Measurements from ENCODE around the gene C19orf73. TPM values are rescaled to one million over a fixed set of nuclear protein-coding genes. Genes with fewer than 3 reads are reported as not detected.

Gene C19orf73
- polyA plus RNA-seq, 10 donors: 0.26 to 1.4 (median 0.64) TPM; not detected in 2

DNA sequence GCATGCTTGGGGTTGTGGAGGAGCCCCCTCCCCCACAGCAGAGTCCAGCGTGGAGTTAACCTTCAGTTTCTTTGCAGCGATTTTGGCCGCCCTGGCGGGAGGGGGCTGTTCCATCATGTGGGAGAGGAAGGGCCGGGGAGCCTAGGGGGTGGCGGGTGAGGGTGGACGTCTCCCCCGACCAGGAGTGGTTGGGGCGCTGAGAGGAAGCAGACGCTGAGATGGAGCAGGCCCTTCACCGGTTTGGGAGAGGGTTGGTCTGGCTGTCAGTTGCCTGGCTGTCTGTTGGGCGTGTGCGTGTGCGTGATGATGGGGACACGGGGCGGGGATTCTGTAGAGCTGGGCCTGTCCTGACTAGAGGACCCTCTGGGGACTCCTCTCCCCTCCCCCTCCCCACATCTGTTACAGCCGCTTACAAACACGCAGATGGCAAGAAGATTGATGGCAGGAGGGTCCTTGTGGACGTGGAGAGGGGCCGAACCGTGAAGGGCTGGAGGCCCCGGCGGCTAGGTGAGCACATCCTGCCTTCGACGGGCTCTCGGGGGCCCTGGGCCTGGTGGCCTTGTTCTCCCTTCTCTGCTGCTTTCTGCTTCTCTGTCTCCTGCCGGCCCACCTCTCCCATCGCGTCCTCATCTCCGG is 14.6 kb downstream of the C19orf73 start:
- DNase-seq: peak in 1 of 3 donors; percentile 85

DNA sequence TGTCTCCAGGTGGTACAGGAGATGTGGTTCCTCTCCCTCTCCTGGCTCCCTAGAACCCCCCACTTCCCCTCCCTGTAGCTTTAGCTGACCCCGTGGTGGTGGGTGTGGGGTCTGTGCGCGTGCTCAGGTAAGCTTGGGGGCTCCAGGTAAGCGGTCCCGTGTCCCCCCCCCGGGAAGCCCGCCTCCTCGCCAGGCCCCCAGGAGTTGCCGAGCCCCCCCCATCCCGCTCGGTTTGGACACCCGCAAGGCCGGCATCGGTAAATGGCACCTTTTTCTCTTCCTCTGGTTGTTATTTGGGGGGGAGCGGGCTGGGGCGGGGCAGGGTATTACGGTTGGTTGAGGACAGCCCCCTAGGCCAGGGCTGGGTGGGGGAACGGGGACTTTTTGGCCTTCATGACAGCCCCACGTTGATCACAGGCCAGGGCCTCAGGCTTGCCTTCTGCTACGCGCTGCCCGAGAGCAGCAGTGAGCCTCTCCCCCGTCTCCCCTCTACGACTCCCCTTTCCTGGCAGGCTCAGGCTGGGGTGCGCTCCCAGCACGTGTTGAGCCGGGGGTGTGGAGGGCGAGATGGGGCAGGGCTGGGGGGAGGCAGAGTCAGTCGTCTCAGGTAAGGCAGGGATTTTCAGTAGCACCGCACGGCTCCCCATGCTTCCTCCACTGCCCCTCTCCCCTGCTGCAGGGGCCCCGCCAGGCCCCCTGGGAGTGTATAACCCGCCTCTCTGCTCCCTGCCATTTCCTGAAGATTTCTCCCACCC is 15.4 kb downstream of the C19orf73 start:
- peak in 1 of 3 donors; percentile 53 for DNase-seq

DNA sequence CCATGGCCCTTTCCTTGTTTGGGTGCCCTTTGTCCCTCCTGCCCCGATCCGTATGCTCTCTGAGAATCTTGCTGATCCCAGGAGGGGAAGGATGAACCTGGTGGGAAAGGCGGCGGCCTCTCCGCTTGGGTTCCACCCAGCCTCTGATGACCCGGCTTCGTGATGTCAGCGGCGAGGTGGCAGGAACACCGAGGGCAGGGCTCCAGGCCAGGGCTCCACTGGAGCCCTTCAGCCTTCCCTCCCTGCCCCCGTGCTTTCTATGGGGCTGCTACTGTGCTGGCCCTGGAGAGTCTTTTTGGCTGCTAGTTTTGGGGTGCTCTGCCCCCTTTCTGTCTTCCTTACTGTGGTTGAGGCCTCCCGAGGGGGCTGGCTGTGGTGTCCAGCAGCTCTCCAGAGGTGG is 16.6 kb downstream of the C19orf73 start:
- DNase-seq: no peak

DNA sequence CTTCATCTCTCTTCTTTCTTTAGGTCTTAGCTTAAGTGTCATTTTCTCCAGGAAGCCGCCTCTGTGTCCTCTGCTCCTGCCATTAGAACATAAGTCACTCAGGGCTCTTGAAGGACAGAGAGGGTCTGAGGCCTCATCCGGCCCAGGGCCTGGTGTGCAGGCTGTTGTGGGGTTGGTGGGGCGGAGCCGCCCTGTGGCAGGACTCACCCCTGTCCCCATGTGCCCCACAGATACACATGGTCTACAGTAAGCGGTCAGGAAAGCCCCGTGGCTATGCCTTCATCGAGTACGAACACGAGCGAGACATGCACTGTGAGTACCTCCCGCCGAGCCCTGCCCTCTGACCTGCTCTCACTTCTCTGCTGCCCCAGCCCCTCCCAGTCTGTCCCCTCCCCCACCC is 17.8 kb downstream of the C19orf73 start:
- no peak for DNase-seq

DNA sequence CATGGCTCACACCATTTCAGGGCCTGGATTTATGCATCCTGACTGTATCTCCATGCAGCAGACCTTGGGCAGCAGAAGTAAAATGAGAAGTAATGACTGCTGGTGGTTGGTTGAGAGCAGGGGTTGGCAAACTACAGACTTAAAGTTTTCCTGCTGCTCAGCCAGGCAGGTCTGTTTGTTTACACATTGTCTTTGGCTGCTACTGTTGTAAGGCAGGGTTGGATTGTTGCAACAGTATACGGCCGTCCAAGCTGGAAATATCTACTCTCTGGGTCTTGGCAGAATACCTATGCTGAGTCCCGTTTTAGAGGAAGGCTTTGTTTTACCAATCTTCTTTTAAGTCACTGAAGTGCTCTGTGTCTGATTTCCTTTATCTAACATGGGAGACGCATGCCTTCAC is 20.1 kb downstream of the C19orf73 start:
- no peak for DNase-seq

DNA sequence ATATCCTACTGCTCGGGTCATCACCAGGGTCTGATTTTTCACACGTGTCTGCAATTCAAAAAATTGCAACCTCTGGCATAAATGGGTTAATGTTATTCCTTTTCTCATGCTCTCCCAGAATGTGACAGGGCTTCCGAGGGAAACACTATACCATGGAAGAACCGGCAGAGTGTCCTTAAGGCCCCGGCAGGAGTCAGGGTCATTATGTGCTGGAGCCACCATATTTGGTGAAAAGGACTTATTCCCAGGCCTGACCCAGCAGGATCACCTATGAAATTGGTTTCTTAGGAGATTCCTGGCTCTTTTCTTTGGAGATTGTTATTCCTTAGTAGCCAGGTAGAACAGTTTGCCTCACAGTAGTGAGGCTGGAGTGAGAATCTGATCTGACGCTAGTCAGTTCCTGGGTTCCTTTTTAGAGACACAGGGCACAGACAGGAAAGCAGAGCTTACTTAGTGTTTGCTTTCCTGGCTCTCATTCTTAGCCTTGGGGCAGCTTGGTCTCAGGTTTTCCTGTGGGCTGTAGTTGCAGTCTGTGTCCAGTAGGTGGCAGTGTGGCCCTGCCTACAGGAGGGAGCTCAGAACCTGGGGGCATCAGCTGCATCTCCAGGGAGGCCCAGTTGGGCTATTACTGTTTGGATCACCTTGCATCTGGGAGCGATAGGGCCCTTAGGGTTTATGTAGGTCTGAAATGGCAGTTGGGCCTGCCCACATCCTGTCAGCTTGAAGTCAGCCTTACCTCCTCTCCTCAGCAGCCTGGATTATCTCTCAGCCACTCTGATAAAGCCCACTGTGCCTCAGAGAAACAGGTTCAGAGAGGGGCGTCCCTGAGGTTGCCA is 21.3 kb downstream of the C19orf73 start:
- peak; percentile 58 to 82 (median 69) for DNase-seq

DNA sequence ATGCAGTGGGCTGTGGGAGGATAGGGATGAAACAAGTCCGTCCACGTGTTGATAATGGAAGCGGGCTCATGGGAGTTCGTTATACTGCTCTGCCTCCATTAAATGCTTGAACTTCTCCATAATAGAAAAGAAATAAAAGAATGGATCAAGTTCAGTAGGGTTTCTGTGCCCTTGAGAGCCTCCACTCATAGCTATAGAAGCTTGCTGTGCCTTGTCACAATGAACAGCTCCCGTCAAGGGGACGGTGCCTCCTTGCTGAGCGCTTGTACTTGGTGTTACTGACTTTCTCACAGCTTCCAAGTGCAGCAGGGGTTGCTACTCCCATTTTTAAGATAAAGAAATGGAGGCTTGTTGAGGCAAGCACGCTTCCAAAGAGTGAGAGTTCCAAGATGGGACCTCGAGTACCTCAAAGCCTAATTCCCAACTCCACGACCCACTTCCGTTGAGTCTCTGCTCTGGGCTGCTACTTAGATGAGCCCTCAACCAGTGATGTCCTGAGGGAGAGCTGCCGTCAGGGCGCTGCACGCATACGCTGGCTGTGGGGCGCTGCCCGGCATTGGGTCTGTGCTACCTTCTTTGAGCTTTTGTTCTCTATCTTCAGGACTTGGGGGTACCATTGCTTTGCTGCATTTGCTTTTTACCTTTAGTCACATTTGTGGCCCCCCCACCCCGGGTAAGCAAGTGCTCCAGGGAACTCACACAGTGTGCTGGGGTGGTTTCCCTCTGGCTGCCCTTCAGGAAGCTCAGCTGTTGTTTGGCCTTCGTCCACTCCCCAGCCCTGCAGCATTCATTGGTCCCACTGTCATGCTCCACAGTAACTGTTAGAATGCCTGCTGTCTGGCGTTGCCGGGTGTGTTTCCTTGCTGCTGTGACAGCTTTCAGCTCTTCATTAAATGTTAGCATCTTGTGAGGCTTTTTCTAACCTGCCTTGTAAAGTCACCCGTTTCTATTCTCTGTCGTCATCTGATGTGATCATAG is 24.1 kb downstream of the C19orf73 start:
- peak in 2 of 3 donors; percentile 51 to 62 for DNase-seq

DNA sequence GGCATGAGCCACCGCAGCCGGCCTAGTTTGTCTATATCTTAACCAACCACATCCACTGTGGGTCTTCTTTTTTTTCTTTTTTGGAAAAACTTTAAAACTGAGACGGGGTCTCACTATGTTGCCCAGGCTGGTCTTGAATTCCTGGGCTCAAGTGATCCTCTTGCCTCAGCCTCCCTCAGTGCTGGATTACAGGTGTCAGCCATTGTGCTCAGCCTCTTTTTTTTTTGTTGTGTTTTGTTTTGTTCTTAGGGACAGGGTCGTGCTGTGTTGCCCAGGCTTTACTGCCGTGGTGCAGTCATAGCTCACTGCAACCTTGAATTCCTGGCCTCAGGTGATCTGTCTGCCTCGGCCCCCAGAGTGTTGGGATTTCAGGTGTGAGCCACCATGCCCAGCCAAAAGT is 26.3 kb downstream of the C19orf73 start:
- DNase-seq: no peak

DNA sequence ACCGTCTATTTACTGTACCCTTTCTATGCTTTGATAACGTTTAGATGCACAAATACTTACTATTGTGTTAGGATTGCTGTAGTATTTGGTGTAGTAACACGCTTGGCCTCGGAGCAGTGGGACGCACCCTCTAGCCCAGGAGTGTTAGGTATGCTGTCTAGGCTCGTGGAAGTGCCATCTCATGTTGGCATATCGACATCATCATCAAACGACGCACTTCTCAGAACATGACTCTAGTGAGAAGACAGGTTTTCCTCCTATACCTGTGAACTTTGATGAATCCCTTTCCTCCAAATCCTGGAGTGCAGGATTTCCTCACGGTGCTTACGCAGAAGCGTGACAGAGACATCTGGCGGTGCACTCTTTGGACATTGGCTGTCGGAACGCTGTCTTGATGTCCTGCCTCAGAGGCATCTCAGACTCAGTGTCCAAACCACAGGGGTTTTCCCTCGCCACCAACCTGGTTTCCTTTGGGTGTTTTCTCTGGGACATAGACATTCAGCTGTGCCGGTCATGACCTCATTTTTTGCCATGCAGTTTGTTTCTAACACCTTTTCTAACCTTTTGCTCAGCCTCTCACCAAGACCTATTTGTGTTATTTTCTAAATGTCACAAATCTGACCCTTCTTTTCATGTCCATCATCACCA is 27.4 kb downstream of the C19orf73 start:
- DNase-seq: no peak

DNA sequence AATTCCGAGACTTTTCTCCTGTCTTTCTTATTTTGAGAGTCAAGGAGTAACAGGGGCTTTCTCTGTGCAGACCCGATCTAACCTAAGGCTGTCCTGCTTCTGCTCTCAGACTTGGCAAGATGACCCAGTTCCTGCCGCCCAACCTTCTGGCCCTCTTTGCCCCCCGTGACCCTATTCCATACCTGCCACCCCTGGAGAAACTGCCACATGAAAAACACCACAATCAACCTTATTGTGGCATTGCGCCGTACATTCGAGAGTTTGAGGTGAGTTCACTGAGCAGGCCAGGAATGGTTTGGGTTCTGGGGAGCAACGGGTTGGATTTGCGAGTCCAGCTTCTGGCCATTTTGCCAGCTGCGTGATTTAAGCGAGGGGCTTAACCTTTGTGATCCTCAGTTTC is 32.6 kb downstream of the C19orf73 start:
- no peak for DNase-seq

DNA sequence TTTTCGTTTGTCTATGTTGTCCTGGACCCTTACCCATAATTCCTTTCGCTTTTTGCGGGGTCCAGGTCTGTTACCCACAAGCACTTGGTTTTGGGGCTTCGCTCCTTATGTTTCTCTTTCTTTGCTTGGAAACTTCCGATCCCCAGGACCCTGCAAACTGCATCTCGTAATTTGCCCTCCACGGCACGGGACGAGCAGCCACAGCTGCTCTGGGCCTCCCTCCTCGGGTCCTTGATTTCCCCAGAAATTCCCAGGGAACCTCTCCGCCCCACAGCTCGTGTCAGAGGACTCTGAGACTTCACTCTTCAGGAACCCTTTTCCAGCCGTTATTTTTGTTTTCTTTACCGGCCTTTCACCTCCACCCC is 33.1 kb downstream of the C19orf73 start:
- DNase-seq: no peak

DNA sequence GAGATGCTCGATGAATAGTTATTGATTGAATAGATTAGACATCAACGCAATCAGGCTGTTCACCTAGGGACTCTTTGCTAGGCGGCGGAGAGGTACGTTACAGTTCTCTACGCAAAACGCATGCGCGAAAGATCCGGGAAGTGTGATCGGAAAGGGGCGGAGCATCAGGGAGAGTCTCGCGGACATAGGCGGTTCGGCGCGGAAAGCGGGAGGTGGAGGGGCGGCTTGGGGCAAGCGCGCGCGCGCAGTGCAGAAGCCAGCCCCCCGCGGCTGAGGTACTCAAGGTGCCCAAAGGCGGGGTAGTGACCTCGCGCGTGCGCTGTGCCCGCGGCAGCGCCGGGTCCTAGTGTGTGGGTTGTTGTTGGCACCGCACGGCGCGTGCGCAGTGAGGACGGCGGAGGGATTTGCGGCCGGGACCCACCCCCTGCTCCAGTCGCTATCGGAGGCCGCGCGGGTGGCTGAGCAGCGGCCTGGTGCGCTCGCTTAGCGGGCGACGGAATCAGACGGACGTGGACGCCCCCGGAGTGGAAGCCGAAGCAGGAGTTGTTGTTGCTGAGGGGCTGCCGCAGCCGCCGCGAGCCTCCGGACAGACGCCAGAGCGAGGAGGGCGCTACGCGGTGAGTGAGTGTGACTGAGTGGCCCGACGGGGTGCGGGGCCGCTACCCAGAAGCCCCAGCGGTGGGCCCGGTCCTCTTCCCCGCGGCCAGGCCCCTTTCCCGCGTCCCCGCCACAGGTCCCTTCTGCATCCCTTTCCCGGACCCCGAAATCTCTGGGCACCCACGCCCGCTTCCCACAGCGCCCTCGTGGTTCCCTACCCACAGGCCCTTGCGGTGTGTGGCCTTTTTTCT is 33.7 kb downstream of the C19orf73 start, which contains the start of gene SNRNP70:
TSS of gene SNRNP70 (plus strand) at position 432 of the 848 bp plus-strand sequence. CDS start 964 bp downstream, outside the sequence.
- peak; percentile 99 to 100 (median 100) for DNase-seq

DNA sequence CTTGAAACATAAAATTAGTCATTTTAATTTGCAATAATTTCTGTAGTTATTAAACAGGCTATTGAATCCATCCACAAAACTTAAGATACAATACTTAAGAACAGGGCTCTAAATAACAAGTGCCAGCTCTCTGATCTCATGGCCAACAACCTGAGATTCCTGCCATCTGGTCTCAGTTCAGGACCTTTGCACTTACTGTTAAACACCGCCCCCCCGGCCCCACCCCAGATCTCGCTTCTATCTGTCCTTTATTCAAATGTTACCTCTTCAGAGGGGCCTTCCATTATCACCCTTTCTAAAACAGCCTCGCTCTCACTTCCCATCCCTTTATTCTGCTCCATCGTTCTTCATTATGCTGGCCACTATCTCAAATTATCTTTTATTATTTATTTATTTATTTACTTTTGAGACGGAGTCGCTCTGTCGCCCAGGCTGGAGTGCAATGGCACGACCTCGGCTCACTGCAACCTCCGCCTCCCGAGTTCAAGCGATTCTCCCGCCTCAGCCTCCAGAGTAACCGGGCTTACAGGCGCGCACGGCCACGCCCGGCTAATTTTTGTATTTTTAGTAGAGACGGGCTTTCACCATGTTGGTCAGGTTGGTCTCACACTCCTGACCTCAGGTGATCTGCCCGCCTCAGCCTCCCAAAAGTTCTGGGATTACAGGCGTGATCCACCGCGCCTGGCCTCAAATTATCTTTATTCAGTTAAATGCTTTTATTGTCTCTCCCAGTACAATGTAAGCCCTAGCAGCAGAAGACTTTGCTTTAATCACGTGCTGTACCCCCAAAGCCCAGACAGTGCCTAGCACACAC is 34.5 kb downstream of the C19orf73 start:
- DNase-seq: no peak

DNA sequence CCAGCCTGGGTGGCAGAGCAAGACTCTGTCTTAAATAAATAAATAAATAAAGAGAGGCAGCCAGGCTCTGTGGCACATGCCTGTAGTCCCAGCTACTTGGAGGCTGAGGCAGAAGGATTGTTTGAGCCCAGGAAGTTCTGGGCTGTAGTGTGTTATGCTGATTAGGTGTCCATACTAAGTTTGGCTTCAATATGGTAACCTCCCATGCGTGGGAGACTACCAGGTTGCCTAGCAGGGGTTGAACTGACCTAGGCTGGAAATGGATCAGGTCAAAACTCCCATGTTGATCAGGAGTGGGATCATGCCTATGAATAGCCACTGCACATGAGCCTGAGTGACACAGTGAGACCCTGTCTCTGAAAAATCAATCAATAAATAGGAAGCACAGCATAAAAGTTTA is 37.7 kb downstream of the C19orf73 start:
- no peak for DNase-seq

DNA sequence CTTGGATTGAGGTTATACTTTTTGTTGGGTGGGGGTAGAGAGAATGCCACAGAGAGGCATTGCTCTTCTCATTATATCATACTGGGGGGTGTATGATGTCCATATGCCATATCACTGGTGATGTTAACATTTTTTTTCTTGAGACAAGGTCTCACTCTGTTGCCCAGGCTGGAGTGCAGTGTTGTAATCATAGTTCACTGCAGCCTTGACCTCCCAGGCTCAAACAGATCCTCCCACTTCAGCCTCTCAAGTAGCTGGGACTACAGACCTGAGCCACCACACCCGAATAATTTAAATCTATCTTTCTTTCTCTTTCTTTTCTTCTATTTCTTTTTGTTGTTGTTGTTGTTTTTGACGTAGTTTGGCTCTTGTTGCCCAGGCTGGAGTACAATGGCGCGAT is 38.6 kb downstream of the C19orf73 start:
- DNase-seq: no peak

DNA sequence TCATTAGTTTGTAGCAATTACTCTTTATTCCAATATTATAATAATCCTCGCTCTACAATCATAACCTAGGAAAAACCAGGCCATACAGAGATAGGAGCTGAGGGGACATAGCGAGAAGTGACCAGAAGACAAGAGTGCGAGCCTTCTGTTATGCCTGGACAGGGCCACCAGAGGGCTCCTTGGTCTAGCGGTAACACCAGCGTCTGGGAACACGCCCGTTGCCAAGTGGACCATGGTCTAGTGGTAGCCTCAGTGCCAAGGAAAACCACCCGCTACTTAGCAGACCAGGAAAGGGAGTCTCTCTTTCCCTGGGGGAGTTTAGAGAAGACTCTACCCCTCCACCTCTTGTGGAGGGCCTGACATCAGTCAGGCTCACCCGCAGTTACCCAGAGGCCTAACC is 44.1 kb downstream of the C19orf73 start:
- DNase-seq: peak in 1 of 3 donors; percentile 71

DNA sequence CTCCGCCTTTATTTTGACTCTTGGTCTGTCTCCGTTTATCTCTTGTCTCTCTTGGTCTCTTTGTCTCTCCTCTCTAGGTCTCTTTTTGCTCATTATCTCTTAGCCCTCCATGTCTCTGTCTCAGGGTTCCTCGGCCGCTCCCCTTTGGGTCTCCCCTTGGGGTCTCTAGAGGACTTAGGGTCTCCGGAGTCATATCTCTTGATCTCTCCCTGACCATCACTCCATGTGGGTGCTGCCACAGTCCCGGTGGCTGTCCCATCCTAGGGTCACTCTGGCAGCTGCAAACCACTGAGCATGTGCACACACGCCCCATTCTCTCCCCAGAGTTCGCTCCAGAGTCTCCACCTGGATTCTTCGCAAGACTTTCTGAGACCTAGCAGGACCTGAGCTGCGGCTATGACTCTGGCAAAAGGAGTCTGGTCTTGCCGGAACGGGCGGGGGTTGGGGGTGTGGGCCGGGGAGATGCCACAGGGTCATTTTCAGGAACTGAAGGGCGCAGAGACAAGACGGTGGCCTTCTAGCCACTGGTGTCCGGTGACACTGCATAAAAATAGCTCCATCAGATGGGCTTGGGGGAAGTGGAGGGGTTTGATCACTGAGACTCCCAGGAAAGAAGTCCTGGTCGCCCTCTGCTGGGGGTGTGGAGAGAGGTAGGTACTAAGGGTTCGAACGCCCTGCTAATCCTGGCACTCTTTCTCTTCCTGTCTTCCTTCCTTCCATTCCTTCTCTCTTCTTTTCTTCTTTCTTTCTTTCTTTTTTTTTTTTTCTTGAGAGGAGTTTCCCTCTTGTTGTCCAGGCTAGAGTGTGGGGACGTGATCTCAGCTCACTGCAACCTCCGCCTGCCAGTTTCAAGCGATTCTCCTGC is 45.2 kb downstream of the C19orf73 start:
- DNase-seq: peak in 1 of 3 donors; percentile 56

All from muscle of back (tissue), 11 donors.